Ecto neural progenitor cell (in vitro differentiated cells): ENCODE measurements around the gene RGS13.

Experiments used
- DNase-seq: peaks from one replicate; pipeline ENCODE4 v3.0.0-alpha.2; 2018; ENCODE audit warnings: low spot score

The RGS13 gene

GRCh38 chr1:192635939-192636338 is at the start of gene RGS13:
RGS13 (plus strand) TSS chr1:192636147; CDS start chr1:192644335, 8,188 bp downstream.
- DNase-seq = no peak

GRCh38 chr1:192587386-192588266 is 48.3 kb upstream of the RGS13 start:
- DNase-seq = no peak

- DNase-seq = no peak
Measured at GRCh38 chr1:192588546-192588945, 47.4 kb upstream of the RGS13 start.

- no peak for DNase-seq
Measured at GRCh38 chr1:192589813-192590212, 46.1 kb upstream of the RGS13 start.

- no peak for DNase-seq
Measured at GRCh38 chr1:192592517-192592916, 43.4 kb upstream of the RGS13 start.

- no peak for DNase-seq
Measured at GRCh38 chr1:192592981-192593708, 42.8 kb upstream of the RGS13 start.

- DNase-seq = no peak
Measured at GRCh38 chr1:192595299-192595698, 40.6 kb upstream of the RGS13 start.

GRCh38 chr1:192598589-192598988 is 37.4 kb upstream of the RGS13 start:
- no peak for DNase-seq

- no peak for DNase-seq
Measured at GRCh38 chr1:192600275-192600674, 35.7 kb upstream of the RGS13 start.

GRCh38 chr1:192601143-192601542 is 34.8 kb upstream of the RGS13 start:
- no peak for DNase-seq

- DNase-seq = no peak
Measured at GRCh38 chr1:192601567-192601966, 34.4 kb upstream of the RGS13 start.

GRCh38 chr1:192602757-192603156 is 33.2 kb upstream of the RGS13 start:
- DNase-seq = no peak

GRCh38 chr1:192603218-192603787 is 32.6 kb upstream of the RGS13 start:
- no peak for DNase-seq

GRCh38 chr1:192604979-192605620 is 30.8 kb upstream of the RGS13 start:
- DNase-seq = no peak

GRCh38 chr1:192608671-192609070 is 27.3 kb upstream of the RGS13 start:
- DNase-seq = no peak

GRCh38 chr1:192609110-192610079 is 26.6 kb upstream of the RGS13 start:
- no peak for DNase-seq

- DNase-seq = no peak
Measured at GRCh38 chr1:192610112-192610889, 25.6 kb upstream of the RGS13 start.

GRCh38 chr1:192615055-192615454 is 20.9 kb upstream of the RGS13 start:
- no peak for DNase-seq

GRCh38 chr1:192620071-192620635 is 15.8 kb upstream of the RGS13 start:
- DNase-seq = no peak
